DMS53 (cell line): ENCODE results near the gene PAIP2.
"Not testable (repeated sequence)": the region's sequence is repeated elsewhere in the genome, so short reads cannot be mapped to it uniquely, and the experiment has no call there.

ENCODE experiments used
- DNase-seq: peaks from one replicate; lab custom pipeline; 2025; lab: John Stamatoyannopoulos, UW

PAIP2 gene, protein sequence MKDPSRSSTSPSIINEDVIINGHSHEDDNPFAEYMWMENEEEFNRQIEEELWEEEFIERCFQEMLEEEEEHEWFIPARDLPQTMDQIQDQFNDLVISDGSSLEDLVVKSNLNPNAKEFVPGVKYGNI

GRCh38 chr5:139341689-139342422 lies at the start of gene PAIP2:
PAIP2 (plus strand) TSS chr5:139341854; CDS start chr5:139363785, 21,931 bp downstream.
- DNase-seq = peak; percentile 99

DNA sequence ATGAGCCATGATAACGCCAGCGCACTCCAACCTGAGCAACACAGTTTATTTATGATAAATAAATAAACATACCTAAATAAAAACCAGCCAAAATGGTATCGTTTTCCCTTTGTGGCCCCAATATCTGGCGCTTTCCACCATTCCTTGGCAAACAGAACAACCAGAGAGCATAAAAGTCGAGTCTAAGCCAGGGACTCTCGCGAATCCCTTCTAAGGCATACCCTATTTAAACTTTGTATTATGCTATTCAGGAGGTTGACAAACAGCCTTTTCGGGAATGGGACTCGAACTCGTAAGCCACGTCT lies 48.5 kb upstream of the PAIP2 start:
- no peak for DNase-seq

DNA sequence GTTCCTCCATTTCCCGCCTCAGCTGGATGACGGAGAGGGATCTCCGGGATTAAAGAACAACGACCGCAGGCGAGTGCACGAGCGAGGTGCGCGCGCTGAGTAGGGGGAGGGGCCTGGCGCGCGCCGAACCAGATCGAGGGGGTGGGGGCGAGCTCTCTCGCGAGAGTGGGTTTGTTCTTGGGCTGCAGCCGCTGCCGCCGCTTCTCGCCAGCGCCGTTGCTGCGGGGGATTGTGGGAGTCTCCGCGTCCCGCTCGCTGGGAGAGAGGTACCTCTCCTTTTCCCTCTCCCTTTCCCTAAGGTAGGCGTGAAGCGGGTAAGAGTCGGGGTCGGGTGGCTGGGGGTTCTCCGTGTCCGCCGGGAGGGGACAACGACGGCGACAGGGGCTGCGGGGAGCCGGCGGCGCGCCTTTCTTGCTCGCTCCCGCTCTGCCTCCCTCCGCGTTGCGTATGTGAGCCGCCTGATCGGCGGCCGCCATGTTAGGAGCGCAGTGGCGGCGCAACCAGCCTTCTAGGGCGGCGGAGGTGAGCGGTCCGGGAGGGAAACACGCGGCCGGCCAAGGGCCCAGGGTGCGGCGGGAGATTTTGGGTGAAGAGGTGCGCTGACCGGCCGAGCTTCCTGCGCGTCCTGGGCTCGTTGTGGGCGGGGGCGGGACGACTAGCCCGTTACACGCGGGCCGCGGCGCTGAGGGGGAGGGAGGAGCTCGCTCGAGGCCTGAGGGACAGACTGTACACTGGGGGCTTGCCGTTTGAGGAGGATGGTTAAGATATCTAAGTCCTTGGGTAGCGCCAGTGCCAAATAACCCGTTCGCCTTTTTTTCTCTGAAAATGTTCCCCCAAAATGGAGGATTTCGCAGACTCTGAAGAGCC lies 47.9 kb upstream of the PAIP2 start, which contains the start of gene MATR3:
Gene MATR3 (plus strand): TSS at position 234 of the 867 bp plus-strand sequence. CDS start 13,676 bp downstream, outside the sequence.
- DNase-seq = peak; percentile 99

- peak; percentile 87 for DNase-seq
Observed at GRCh38 chr5:139294374-139295165, 47.1 kb upstream of the PAIP2 start.

- no peak for DNase-seq
Observed at GRCh38 chr5:139295346-139296057, 46.2 kb upstream of the PAIP2 start.

DNA sequence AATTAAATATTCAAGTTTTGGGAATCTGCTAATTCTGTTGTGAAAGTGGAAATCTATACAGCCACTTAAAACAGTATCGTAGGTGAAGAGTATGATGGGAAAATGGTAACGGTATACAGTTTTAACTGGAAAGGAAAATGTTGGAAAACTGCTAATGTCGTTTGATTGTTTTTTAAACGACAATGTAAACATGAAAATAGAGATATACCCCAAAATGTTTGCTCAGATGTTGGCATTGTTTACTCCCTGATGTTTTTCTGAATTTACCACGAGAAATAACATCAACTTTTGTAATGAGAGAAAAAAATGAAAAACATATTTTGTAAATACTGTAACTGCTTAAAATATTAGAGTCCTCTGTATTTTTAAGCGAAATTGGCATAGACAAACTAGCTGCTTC lies 45.5 kb upstream of the PAIP2 start:
- DNase-seq = no peak

- DNase-seq = no peak
Observed at GRCh38 chr5:139296862-139297326, 44.8 kb upstream of the PAIP2 start.

DNA sequence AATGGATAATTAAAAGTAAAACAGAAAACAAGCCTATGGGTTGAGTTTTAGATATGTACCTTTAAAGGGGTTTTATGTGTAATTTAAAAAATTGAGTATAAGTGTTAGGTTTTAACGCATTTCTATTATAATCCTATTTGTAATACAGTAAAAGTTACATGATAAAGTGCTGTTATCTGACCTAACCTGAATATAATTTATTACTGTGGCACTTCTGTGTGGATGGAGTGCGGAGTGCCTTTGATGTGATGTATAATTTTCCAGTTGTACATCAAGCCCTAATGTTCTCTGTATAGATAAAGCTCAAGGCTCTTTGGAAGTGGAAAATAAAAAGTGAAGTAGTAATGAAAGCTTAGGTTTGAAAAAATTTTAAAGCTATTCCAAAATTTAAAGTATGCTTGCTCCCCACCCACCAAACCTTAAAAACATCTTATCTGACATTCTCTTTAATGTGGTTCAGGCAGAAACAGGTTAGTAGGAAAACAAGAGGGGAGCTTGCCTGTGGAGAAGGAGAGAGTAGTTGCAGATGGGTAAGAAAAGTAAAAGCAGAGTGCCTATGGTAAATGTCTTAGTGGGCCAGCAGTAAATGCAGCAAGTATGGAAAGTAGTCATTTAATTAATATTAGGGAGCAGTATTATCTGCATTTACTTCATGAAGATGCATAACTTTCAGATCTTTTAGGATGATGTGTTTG lies 44.1 kb upstream of the PAIP2 start:
- DNase-seq = no peak

GRCh38 chr5:139298242-139298641 lies 43.4 kb upstream of the PAIP2 start:
- DNase-seq = no peak

DNA sequence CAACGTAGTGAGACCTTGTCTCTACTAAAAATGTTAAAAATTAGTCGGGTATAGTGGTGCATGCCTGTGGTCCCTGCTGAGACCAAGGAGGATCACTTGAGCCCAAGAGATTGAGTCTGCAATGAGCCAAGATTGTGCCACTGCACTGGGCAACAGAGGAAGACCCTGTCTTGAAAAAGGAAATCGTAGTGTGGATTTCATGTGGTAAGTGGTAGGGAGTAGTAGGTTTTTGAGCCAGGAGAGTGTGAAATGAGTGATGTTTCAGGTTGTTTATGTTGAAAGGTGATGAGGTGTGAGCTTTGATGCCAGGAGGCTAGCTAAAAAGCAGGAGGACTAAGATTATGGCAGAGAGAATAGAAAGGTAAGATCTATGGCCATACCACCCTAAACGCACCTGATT lies 42.2 kb upstream of the PAIP2 start:
- DNase-seq = no peak

DNA sequence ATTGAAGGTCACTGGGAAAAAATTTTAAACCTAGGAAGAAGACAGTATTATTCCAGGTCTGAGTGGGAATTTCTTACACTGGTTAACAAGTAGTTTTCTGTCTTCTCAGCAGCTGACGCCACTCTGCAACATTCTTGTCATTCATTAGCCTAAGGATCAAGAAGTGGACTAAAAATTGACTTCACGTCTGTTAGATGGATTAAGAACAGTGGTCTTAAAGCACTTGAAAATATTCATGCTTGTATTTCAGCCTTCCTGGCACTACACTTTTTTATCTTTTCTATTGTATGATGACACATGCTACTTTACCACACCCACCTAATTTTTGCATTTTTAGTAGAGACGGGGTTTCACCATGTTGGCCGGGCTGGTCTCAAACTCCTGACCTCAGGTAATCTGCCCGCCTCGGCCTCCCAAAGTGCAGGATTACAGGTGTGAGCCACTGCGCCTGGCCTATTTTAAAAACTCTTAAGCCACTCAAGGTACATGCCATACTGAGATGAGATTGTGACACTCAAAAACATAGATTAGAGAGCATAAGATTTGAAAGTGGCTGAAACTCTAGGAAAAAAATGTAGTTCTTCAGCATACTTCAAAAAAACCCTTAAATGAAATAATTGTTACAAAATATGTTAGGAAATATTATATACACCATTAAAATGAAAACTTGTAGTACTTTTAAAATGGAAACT lies 39.7 kb upstream of the PAIP2 start:
- DNase-seq = no peak

DNA sequence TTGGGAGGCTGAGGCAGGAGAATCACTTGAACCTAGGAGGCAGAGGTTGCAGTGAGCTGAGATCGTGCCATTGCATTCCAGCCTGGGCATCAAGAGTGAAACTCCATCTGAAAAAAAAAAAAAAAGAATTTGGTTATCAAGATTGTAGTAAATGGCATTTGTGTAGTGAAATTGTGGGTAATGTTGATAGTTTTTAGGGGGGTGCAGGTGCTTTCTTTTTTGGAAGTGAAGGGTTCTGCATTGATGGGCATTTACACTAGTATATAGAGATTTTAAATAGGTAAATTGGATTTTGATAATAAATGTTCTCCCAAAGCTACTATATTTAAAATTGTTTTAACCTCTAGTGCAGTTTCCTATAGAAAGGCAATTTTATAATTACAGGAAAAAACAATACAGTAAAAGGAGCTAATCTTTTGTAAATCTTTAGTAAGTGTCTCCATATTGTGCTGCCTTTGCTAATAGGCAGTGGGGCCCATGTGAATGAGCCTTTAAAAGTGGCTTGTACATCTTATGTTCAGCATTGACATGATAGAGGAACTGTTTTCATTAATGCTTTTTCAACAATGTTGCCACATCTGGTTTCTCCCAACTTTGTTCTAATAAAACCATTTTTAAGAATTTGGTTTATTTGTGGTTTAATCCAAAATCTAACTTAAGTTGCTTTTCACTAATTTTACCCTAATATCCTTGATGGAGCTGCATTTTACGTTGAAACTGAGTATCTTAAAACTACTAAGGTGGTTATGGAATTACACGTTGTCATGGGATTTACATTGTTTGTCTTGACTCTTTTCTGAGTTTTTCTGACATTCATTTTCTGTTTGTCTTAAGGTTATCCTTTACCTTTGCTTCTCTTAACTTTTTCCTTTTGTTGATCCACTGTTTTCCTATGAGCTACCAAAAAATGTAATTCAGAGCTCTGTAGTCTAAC lies 37.0 kb upstream of the PAIP2 start:
- DNase-seq = no peak

DNA sequence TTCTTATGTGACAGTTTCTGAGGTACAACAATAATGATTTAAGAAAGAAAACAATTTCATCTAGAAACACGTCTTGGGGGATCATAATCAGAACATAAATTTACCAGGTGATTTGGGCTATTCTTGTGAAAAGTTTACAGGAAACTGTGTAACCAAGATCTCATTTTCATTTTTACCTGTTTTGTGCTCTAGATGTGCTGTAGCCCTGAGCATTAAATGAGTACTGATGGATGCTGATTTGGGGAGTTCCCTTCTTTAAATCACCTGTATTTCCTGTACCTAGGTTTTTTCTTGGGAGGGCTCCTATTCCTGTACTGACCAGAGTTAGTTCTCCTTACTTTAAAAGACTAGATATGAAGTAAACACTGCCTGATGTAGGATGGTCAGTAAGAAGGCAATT lies 35.5 kb upstream of the PAIP2 start:
- DNase-seq = no peak

DNA sequence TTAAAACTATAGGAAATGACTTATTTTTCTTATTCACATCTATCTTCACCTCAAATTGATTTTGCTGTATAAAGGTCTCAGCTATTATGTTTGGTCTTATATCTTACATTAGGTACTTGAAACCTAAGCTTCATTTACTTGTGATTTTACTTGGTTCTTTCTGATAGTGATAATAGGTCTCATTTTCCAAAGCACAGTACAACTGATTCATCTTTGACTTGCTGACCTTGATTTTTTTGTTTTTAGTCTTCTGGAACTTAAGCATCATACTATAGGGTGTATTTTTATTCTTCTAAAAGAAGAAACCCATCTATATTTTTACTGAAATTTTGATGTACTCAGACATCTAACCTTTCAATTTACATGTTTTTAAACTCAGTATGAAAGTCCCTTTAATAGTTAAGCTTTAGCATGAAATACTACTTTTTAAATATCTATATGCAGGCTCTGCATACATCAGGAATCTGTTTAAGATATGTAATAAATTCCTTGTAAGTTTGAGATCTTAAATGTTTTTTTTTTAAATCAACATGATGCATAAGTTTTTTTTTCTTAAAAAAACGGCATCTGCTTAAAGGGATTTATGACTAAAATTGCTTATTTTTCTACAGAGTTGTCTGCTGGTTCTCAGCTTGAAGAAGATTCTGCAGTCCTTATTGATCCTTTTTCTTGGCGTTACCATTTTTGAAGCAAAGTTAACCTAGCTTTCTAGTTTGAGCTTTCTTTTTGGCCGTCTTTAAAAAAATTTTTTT lies 34.9 kb upstream of the PAIP2 start:
- DNase-seq = no peak

- no peak for DNase-seq
Observed at GRCh38 chr5:139308797-139309196, 32.9 kb upstream of the PAIP2 start.

- not testable (repeated sequence) for DNase-seq
Observed at GRCh38 chr5:139310715-139311186, 30.9 kb upstream of the PAIP2 start.

- no peak for DNase-seq
Observed at GRCh38 chr5:139312075-139312474, 29.6 kb upstream of the PAIP2 start.

DNA sequence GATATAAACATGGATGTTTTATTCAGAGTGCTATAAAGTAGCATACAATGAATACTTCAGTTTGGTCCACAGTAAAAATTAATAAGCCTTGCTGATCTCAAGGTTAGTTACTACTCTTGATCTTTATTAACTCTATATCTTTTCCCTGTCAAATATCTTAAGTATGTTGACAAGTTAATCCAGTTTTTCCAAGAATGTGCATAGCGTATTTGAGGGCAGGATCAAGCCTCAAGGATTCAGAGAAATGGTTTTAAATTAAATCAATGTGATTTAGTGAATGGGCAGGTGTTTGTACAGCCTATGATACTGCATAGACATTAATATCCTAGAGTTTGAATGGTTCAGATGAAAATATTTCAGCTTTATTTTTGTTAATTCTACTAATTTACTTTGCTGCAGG lies 27.4 kb upstream of the PAIP2 start:
- DNase-seq = no peak
